ENCODE measurements around the gene GPR108.

Gene GPR108

GRCh38 chr19:6736169-6736916 is 1.0 kb downstream of the GPR108 start:
- H4K20me1 ChIP-seq (ENCODE audit: insufficient read depth, low read length, poor library complexity, severe bottlenecking), result peaks cover 7% of the 10 kb centered on the region
- peak overlapping the region; percentile 85 for H3K4me2 ChIP-seq (ENCODE audit: low read depth, low read length, poor library complexity, severe bottlenecking)
- H3K9me2 ChIP-seq (replicated peaks; ENCODE audit: low read depth, low read length), result no peaks in the 10 kb centered on the region
- peak overlapping the region; percentile 88 for H3K9ac ChIP-seq (ENCODE audit: low read depth, low read length, poor library complexity, severe bottlenecking)
- peak overlapping the region; percentile 94 for H3K4me3 ChIP-seq (ENCODE audit: low read length, poor library complexity, severe bottlenecking)
- no peaks in the 10 kb centered on the region for H3K36me3 ChIP-seq (ENCODE audit: insufficient read depth, low read length)
- no peaks in the 10 kb centered on the region for H3K9me3 ChIP-seq (ENCODE audit: insufficient read depth, low read depth, low read length)
- peaks cover 34% of the 10 kb centered on the region for H3K4me1 ChIP-seq (ENCODE audit: insufficient read depth, low read length, poor library complexity, severe bottlenecking)
- TF ChIP-seq EZH2phosphoT487 (IDR thresholded peaks at IDR 0.05; ENCODE audit: borderline replicate concordance) (no peak), CTCF (conservative IDR thresholded peaks at IDR 0.05; ENCODE audit: low read length) (peak; percentile 70)
- H3F3A ChIP-seq (ENCODE audit: low read depth), result no peaks in the 10 kb centered on the region
- H2AFZ ChIP-seq (ENCODE audit: low read length), result peak overlapping the region; percentile 81
- no peaks in the 10 kb centered on the region for H3K27me3 ChIP-seq (ENCODE audit: insufficient read depth, low read length, poor library complexity, severe bottlenecking)
- H3K79me2 ChIP-seq (ENCODE audit: insufficient read depth, low read length), result peaks cover 11% of the 10 kb centered on the region; the same call in 1 of the 2 replicates

- TF ChIP-seq EZH2phosphoT487 (IDR thresholded peaks at IDR 0.05; ENCODE audit: borderline replicate concordance), result no peak
- no peak for TF ChIP-seq CTCF (conservative IDR thresholded peaks at IDR 0.05; ENCODE audit: low read length)
- Histone ChIP-seq H3K4me3 (ENCODE audit: low read length, poor library complexity, severe bottlenecking) (peak overlapping the region; percentile 94), H3K36me3 (ENCODE audit: insufficient read depth, low read length) (no peaks in the 10 kb centered on the region), H3F3A (ENCODE audit: low read depth) (no peaks in the 10 kb centered on the region), H3K27me3 (ENCODE audit: insufficient read depth, low read length, poor library complexity, severe bottlenecking) (no peaks in the 10 kb centered on the region), H4K20me1 (ENCODE audit: insufficient read depth, low read length, poor library complexity, severe bottlenecking) (peaks cover 7% of the 10 kb centered on the region), H3K79me2 (ENCODE audit: insufficient read depth, low read length) (peaks cover 11% of the 10 kb centered on the region; the same call in 1 of the 2 replicates), H3K9ac (ENCODE audit: low read depth, low read length, poor library complexity, severe bottlenecking) (peak overlapping the region; percentile 88), H3K4me1 (ENCODE audit: insufficient read depth, low read length, poor library complexity, severe bottlenecking) (peaks cover 27% of the 10 kb centered on the region), H3K9me3 (ENCODE audit: insufficient read depth, low read depth, low read length) (no peaks in the 10 kb centered on the region), H2AFZ (ENCODE audit: low read length) (no peak overlapping the region), H3K4me2 (ENCODE audit: low read depth, low read length, poor library complexity, severe bottlenecking) (peak overlapping the region; percentile 85), H3K9me2 (replicated peaks; ENCODE audit: low read depth, low read length) (no peaks in the 10 kb centered on the region)
These were observed 2.0 kb downstream of the GPR108 start for GRCh38 chr19:6735181-6735911.

GRCh38 chr19:6734096-6734696 is 3.2 kb downstream of the GPR108 start:
- Histone ChIP-seq H3K79me2 (ENCODE audit: insufficient read depth, low read length) (peaks cover 11% of the 10 kb centered on the region; the same call in 1 of the 2 replicates), H4K20me1 (ENCODE audit: insufficient read depth, low read length, poor library complexity, severe bottlenecking) (peaks cover 7% of the 10 kb centered on the region), H3K9me3 (ENCODE audit: insufficient read depth, low read depth, low read length) (no peaks in the 10 kb centered on the region), H3K9ac (ENCODE audit: low read depth, low read length, poor library complexity, severe bottlenecking) (no peak overlapping the region), H3K4me1 (ENCODE audit: insufficient read depth, low read length, poor library complexity, severe bottlenecking) (peaks cover 23% of the 10 kb centered on the region), H3K4me2 (ENCODE audit: low read depth, low read length, poor library complexity, severe bottlenecking) (no peak overlapping the region), H3K9me2 (replicated peaks; ENCODE audit: low read depth, low read length) (no peaks in the 10 kb centered on the region), H3F3A (ENCODE audit: low read depth) (no peaks in the 10 kb centered on the region), H2AFZ (ENCODE audit: low read length) (no peak overlapping the region), H3K36me3 (ENCODE audit: insufficient read depth, low read length) (no peaks in the 10 kb centered on the region), H3K27me3 (ENCODE audit: insufficient read depth, low read length, poor library complexity, severe bottlenecking) (no peaks in the 10 kb centered on the region), H3K4me3 (ENCODE audit: low read length, poor library complexity, severe bottlenecking) (no peak overlapping the region)
- TF ChIP-seq EZH2phosphoT487 (IDR thresholded peaks at IDR 0.05; ENCODE audit: borderline replicate concordance) (no peak), CTCF (conservative IDR thresholded peaks at IDR 0.05; ENCODE audit: low read length) (no peak)
